Islet precursor cell (in vitro differentiated cells): ENCODE results near the gene DDRGK1.
A peak's percentile ranks its signal among the peaks of the same experiment; 100 is the strongest.

Experiments used
- DNase-seq: peaks from one replicate; pipeline ENCODE4 v3.0.0-alpha.2; 2018

The DDRGK1 gene

GRCh38 chr20:3204124-3204794 lies at the start of gene DDRGK1:
Gene DDRGK1, minus strand, starts transcription at chr20:3204682. Its CDS starts 55 bp downstream, at chr20:3204627.
- DNase-seq = peak; percentile 83

GRCh38 chr20:3251806-3252205 lies 47.3 kb upstream of the DDRGK1 start:
- DNase-seq = peak; percentile 49

GRCh38 chr20:3250091-3250504 lies 45.6 kb upstream of the DDRGK1 start:
- peak; percentile 85 for DNase-seq

- no peak for DNase-seq
Measured at GRCh38 chr20:3248993-3249347, 44.5 kb upstream of the DDRGK1 start.

- peak; percentile 72 for DNase-seq
Measured at GRCh38 chr20:3248167-3248992, 43.9 kb upstream of the DDRGK1 start.

GRCh38 chr20:3247638-3248037 lies 43.2 kb upstream of the DDRGK1 start:
- peak; percentile 45 for DNase-seq

- peak; percentile 22 for DNase-seq
Measured at GRCh38 chr20:3246682-3247081, 42.2 kb upstream of the DDRGK1 start.

GRCh38 chr20:3245711-3246110 lies 41.2 kb upstream of the DDRGK1 start:
- DNase-seq = no peak

GRCh38 chr20:3245156-3245555 lies 40.7 kb upstream of the DDRGK1 start:
- DNase-seq = no peak

- no peak for DNase-seq
Measured at GRCh38 chr20:3244613-3245012, 40.1 kb upstream of the DDRGK1 start.

- DNase-seq = no peak
Measured at GRCh38 chr20:3243718-3244358, 39.4 kb upstream of the DDRGK1 start.

GRCh38 chr20:3242172-3242692 lies 37.8 kb upstream of the DDRGK1 start:
- DNase-seq = no peak

GRCh38 chr20:3240776-3241363 lies 36.4 kb upstream of the DDRGK1 start:
- DNase-seq = no peak

- no peak for DNase-seq
Measured at GRCh38 chr20:3239867-3240775, 35.6 kb upstream of the DDRGK1 start.

- DNase-seq = peak; percentile 87
Measured at GRCh38 chr20:3239026-3239866, 34.8 kb upstream of the DDRGK1 start, which contains the start of gene SLC4A11. Gene SLC4A11, minus strand, starts transcription at chr20:3239190. Its CDS starts 53 bp downstream, at chr20:3239137.

GRCh38 chr20:3238616-3239025 lies 34.1 kb upstream of the DDRGK1 start:
- no peak for DNase-seq

- no peak for DNase-seq
Measured at GRCh38 chr20:3237958-3238615, 33.6 kb upstream of the DDRGK1 start.

GRCh38 chr20:3237011-3237957 lies 32.8 kb upstream of the DDRGK1 start:
- DNase-seq = no peak

- DNase-seq = no peak
Measured at GRCh38 chr20:3235666-3236324, 31.3 kb upstream of the DDRGK1 start.
